Right lung (tissue), 5 donors: Measurements from ENCODE around the gene NANS. TPM values are rescaled to one million over a fixed set of nuclear protein-coding genes. Genes with fewer than 3 reads are reported as not detected.
"Not testable (repeated sequence)": the region's sequence is repeated elsewhere in the genome, so short reads cannot be mapped to it uniquely, and the experiment has no call there.

Experiments used
- DNase-seq, 2 donors: peaks; one replicate each; pipeline ENCODE4 v3.0.0-alpha.2; 2013
- polyA plus RNA-seq, 5 donors: library from polyadenylated mRNA; unstranded; fragments of 120-200 nt; gene quantifications; one replicate each; pipeline versions ENCODE4 v1.2.1 to v1.2.3, GENCODE V29; 2013; ENCODE audit warnings: inconsistent platforms in 1 of 5, low replicate concordance in 1 of 5; ENCODE audit not compliant: insufficient read length in 5 of 5, insufficient read depth in 1 of 5

Gene NANS
- polyA plus RNA-seq, 5 donors: 36.5 to 53.0 (median 39.9) TPM

- DNase-seq: not testable (repeated sequence)
Measured at GRCh38 chr9:98130060-98130459, 73.5 kb downstream of the NANS start.

GRCh38 chr9:98130576-98131228, 74.2 kb downstream of the NANS start:
- no peak for DNase-seq

- DNase-seq: no peak
Measured at GRCh38 chr9:98132158-98132557, 75.6 kb downstream of the NANS start.

Other genes starting within 250 kb of the NANS start
- not detected for gene FOXE1, start 203.5 kb upstream of the NANS start, polyA plus RNA-seq
- 10 to 100 TPM; 14.2 to 19.2 (median 14.6) TPM for gene TRMO, start 134.2 kb upstream of the NANS start, polyA plus RNA-seq
- gene HEMGN, start 118.6 kb upstream of the NANS start, polyA plus RNA-seq: 10 to 100 TPM in 1 of 5 donors, 1 to 10 TPM in 4; 4.9 to 22.2 (median 5.7) TPM
- gene ANP32B, start 73.4 kb upstream of the NANS start, polyA plus RNA-seq: 100 to 1,000 TPM; 228 to 321 (median 273) TPM
- 10 to 100 TPM in 1 of 5 donors, 1 to 10 TPM in 4; 8.3 to 10.3 (median 9.6) TPM for gene TRIM14, start 62.5 kb downstream of the NANS start, polyA plus RNA-seq
- 10 to 100 TPM in 1 of 5 donors, 1 to 10 TPM in 4; 7.4 to 10.0 (median 8.8) TPM for gene CORO2A, start 135.9 kb downstream of the NANS start, polyA plus RNA-seq
- 10 to 100 TPM; 13.8 to 24.6 (median 21.7) TPM for gene TBC1D2, start 198.9 kb downstream of the NANS start, polyA plus RNA-seq